Measurements from ENCODE around the gene PHACTR3. TPM values are rescaled to one million over a fixed set of nuclear protein-coding genes. Genes with fewer than 3 reads are reported as not detected.
A peak's percentile ranks its signal among the peaks of the same experiment; 100 is the strongest.

The PHACTR3 gene
- total RNA-seq, 1 experiment from 2014 or later, result 30.6 TPM

GRCh38 chr20:59756241-59756640 lies 151.9 kb downstream of the PHACTR3 start:
- Histone ChIP-seq H3K4me2 (ENCODE audit: low read length) (no peak overlapping the region), H3K4me1 (ENCODE audit: insufficient read depth, low read length) (no peaks in the 10 kb centered on the region), H3F3A (ENCODE audit: low read length, unreplicated experiment) (no peaks in the 10 kb centered on the region), H4K20me1 (ENCODE audit: low read length) (no peaks in the 10 kb centered on the region), H3K79me2 (ENCODE audit: low read length) (no peaks in the 10 kb centered on the region), H3K36me3 (ENCODE audit: low read depth, low read length) (no peaks in the 10 kb centered on the region), H3K9me3 (ENCODE audit: low read length) (no peaks in the 10 kb centered on the region), H3K4me3 (ENCODE audit: low read length) (no peak overlapping the region), H2AFZ (ENCODE audit: low read length) (no peak overlapping the region), H3K9me2 (replicated peaks; ENCODE audit: low read length) (no peaks in the 10 kb centered on the region), H3K9ac (ENCODE audit: low read length) (no peak overlapping the region), H3K27me3 (ENCODE audit: low read length) (peaks cover 91% of the 10 kb centered on the region), H3K27ac (ENCODE audit: low read length) (no peak overlapping the region)
- DNase-seq (no peak), ATAC-seq (no peak)
- POLR2A ChIA-PET (ENCODE audit: unreplicated experiment), result no interaction called here
- intact Hi-C loops (cut with micrococcal nuclease), result no loop called here
- BruUV-seq (replicated peaks), result no TSS peak
- TF ChIP-seq CTCF (conservative IDR thresholded peaks at IDR 0.05; ENCODE audit: low read depth, low read length), result no peak
- CTCF ChIA-PET, result no interaction called here

- Histone ChIP-seq H3K79me2 (ENCODE audit: low read length) (no peaks in the 10 kb centered on the region), H2AFZ (ENCODE audit: low read length) (no peak overlapping the region), H4K20me1 (ENCODE audit: low read length) (no peaks in the 10 kb centered on the region), H3F3A (ENCODE audit: low read length, unreplicated experiment) (no peaks in the 10 kb centered on the region), H3K9me3 (ENCODE audit: low read length) (no peaks in the 10 kb centered on the region), H3K27me3 (ENCODE audit: low read length) (peaks cover 33% of the 10 kb centered on the region), H3K27ac (ENCODE audit: low read length) (no peak overlapping the region), H3K36me3 (ENCODE audit: low read depth, low read length) (no peaks in the 10 kb centered on the region), H3K4me2 (ENCODE audit: low read length) (no peak overlapping the region), H3K4me1 (ENCODE audit: insufficient read depth, low read length) (no peaks in the 10 kb centered on the region), H3K9me2 (replicated peaks; ENCODE audit: low read length) (no peaks in the 10 kb centered on the region), H3K4me3 (ENCODE audit: low read length) (no peak overlapping the region), H3K9ac (ENCODE audit: low read length) (no peak overlapping the region)
- ATAC-seq (no peak), DNase-seq (no peak)
- ChIA-PET CTCF (no interaction called here), POLR2A (ENCODE audit: unreplicated experiment) (no interaction called here)
- TF ChIP-seq CTCF (conservative IDR thresholded peaks at IDR 0.05; ENCODE audit: low read depth, low read length), result no peak
- no peak for TF ChIP-seq EZH2 (IDR thresholded peaks at IDR 0.05; ENCODE audit: low read length, unreplicated experiment)
- TF ChIP-seq EZH2phosphoT487 (IDR thresholded peaks at IDR 0.05; ENCODE audit: borderline replicate concordance, low read length), result no peak
- no TSS peak for BruUV-seq (replicated peaks)
- intact Hi-C loops (cut with micrococcal nuclease), result no loop called here
Observed at GRCh38 chr20:59764037-59764436, 159.7 kb downstream of the PHACTR3 start.

GRCh38 chr20:59765599-59766177 lies 161.3 kb downstream of the PHACTR3 start:
- no TSS peak for BruUV-seq (replicated peaks)
- ChIA-PET CTCF (no interaction called here), POLR2A (ENCODE audit: unreplicated experiment) (no interaction called here)
- H3K4me1 ChIP-seq (ENCODE audit: insufficient read depth, low read length), result 0 out of 2 replicates have a peak, but pooled peaks cover 4% of the 10 kb centered on the region
- H3K4me3 ChIP-seq (ENCODE audit: low read length), result no peak overlapping the region
- H3K4me2 ChIP-seq (ENCODE audit: low read length), result no peak overlapping the region
- ATAC-seq, result no peak
- H3K27me3 ChIP-seq (ENCODE audit: low read length), result peaks cover 21% of the 10 kb centered on the region
- no peaks in the 10 kb centered on the region for H3K9me2 ChIP-seq (replicated peaks; ENCODE audit: low read length)
- no peak overlapping the region for H2AFZ ChIP-seq (ENCODE audit: low read length)
- no peak overlapping the region for H3K9ac ChIP-seq (ENCODE audit: low read length)
- H3K27ac ChIP-seq (ENCODE audit: low read length), result no peak overlapping the region
- H3F3A ChIP-seq (ENCODE audit: low read length, unreplicated experiment), result no peaks in the 10 kb centered on the region
- H3K36me3 ChIP-seq (ENCODE audit: low read depth, low read length), result no peaks in the 10 kb centered on the region
- H3K79me2 ChIP-seq (ENCODE audit: low read length), result no peaks in the 10 kb centered on the region
- H3K9me3 ChIP-seq (ENCODE audit: low read length), result no peaks in the 10 kb centered on the region
- TF ChIP-seq EZH2 (IDR thresholded peaks at IDR 0.05; ENCODE audit: low read length, unreplicated experiment), result no peak
- no peak for TF ChIP-seq EZH2phosphoT487 (IDR thresholded peaks at IDR 0.05; ENCODE audit: borderline replicate concordance, low read length)
- TF ChIP-seq CTCF (conservative IDR thresholded peaks at IDR 0.05; ENCODE audit: low read depth, low read length), result no peak
- peak; percentile 28 for DNase-seq
- intact Hi-C loops (cut with micrococcal nuclease), result no loop called here
- H4K20me1 ChIP-seq (ENCODE audit: low read length), result no peaks in the 10 kb centered on the region
